Ectodermal cell (in vitro differentiated cells): ENCODE data around the gene RNH1.
A peak's percentile ranks its signal among the peaks of the same experiment; 100 is the strongest.

Source experiments
- H3K27ac ChIP-seq: 2 replicates; pipeline ENCODE4 v1.7.0; 2013; ENCODE audit warnings: mild to moderate bottlenecking, low read depth, low read length; ENCODE audit not compliant: insufficient read depth, poor library complexity, severe bottlenecking
- H3K27me3 ChIP-seq: 2 replicates; pipeline ENCODE4 v1.7.0; 2013; ENCODE audit warnings: mild to moderate bottlenecking, low read length; ENCODE audit not compliant: insufficient read depth, control insufficient read depth, poor library complexity, severe bottlenecking
- H3K36me3 ChIP-seq: one replicate; pipeline ENCODE4 v1.7.0; 2013; ENCODE audit warnings: low read length; ENCODE audit not compliant: control insufficient read depth, insufficient read depth
- H3K4me1 ChIP-seq: one replicate; pipeline ENCODE4 v1.7.0; 2013; ENCODE audit warnings: low read length; ENCODE audit not compliant: control insufficient read depth, insufficient read depth
- H3K4me3 ChIP-seq: 2 replicates; pipeline ENCODE4 v1.7.0; 2013; ENCODE audit warnings: low read depth, low read length, control low read depth; ENCODE audit not compliant: insufficient read depth
- H3K9me3 ChIP-seq: 2 replicates; pipeline ENCODE4 v1.7.0; 2013; ENCODE audit warnings: mild to moderate bottlenecking, low read length, moderate library complexity; ENCODE audit not compliant: control insufficient read depth
- WGBS, 2 experiments: methylation state at CpG; one replicate each; pipeline ENCODE4 v1.1.7; 2013; ENCODE audit warnings: missing lambda C conversion rate in 2 of 2; 5-methylcytosine and 5-hydroxymethylcytosine counted together

RNH1 gene

DNA sequence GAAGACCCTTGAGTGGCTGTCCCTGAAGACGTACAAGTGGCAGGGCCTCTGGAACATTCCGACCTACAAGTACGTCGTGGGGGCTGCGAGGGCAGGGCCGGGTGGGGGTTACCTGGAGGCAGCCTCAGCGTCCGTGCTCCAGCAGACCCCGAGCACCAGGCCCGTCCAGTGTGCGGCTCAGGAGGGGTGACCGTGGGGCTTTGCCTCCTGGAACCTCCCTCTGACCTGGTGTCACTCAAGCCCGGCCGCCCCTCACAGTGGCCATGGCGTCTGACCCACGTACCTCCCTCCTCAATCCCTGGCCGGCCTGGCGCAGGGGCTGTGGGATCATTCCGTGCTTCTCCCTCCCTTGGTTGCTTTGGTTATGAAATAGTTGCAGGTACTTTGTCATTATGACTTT is 18.5 kb downstream of the RNH1 start:
- H3K36me3 ChIP-seq: peaks cover 6% of the 10 kb centered on the region
- WGBS, 2 experiments: 92 to 94% methylated on average over 19 of the region's 19 CpGs
- H3K4me3 ChIP-seq: no peak overlapping the region
- no peaks in the 10 kb centered on the region for H3K9me3 ChIP-seq
- H3K27ac ChIP-seq: no peak overlapping the region
- no peaks in the 10 kb centered on the region for H3K4me1 ChIP-seq
- H3K27me3 ChIP-seq: no peaks in the 10 kb centered on the region

DNA sequence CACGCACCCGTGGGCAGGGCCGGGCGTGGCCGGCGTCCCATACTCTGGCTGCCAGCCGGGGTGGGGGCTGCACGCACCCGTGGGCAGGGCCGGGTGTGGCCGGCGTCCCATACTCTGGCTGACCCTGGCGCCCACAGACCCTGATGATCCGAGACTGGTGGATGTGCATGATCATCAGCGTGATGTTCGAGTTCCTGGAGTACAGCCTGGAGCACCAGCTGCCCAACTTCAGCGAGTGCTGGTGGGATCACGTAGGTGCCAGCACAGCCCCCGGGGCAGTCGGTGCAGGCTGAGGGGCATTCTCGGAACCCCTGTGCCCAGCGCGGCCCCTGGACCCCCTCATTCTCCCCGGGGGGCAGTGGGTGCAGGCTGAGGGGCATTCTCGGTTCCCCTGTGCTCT is 19.0 kb downstream of the RNH1 start:
- Histone ChIP-seq H3K4me1 (no peaks in the 10 kb centered on the region), H3K36me3 (peaks cover 6% of the 10 kb centered on the region), H3K27ac (no peak overlapping the region), H3K27me3 (no peaks in the 10 kb centered on the region), H3K9me3 (no peaks in the 10 kb centered on the region), H3K4me3 (no peak overlapping the region)
- WGBS, 2 experiments: 90 to 93% methylated on average over 25 of the region's 25 CpGs

DNA sequence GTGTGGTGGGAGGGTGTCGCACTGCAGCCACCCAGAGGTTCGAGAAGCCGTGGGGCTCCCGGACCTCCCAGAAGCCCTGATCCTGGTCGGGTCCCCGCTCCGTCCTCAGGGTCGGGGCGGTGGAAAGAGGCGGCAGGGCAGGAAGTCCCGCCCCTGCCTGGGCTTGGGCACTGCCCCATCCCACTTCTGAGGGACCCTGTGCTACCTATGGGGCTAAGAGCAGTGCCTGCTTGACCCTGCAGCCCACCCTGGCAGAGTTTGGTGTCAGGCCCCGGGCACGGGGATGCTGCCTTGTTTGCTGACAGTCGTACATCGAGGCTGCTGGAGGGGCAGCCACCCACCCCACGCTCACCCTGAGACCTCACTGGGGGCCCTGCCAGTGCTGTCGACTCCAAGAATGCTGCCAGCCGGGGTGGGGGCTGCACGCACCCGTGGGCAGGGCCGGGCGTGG is 19.4 kb downstream of the RNH1 start:
- WGBS, 2 experiments: 93 to 95% methylated on average over 22 of the region's 22 CpGs

DNA sequence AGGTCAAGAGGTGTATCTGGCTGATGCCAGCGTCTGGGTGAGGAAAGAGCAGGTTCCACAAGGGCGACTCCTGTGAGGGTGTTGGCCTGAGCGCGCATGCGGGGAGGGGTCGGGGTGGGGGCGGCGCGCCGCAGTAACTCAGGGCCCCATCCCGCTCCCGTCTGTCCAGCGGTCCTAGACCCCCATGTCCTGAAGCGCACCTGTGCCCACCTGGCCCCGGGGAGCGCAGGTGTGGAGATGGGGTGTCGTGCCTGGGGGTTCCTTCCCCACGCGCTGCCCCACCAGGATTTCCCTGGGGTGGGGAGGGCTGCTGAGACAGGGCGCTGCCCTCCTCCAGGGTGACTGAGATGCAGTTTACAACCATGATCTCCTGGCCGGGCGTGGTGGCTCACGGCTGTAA is 20.9 kb downstream of the RNH1 start:
- Histone ChIP-seq H3K4me1 (no peaks in the 10 kb centered on the region), H3K9me3 (no peaks in the 10 kb centered on the region), H3K27me3 (no peaks in the 10 kb centered on the region), H3K27ac (no peak overlapping the region), H3K36me3 (peaks cover 6% of the 10 kb centered on the region), H3K4me3 (no peak overlapping the region)
- WGBS, 2 experiments: 96% methylated on average over 23 of the region's 23 CpGs

More for the DNA sequence above, 19.4 kb downstream of the RNH1 start:
- no peaks in the 10 kb centered on the region for H3K9me3 ChIP-seq
- peaks cover 6% of the 10 kb centered on the region for H3K36me3 ChIP-seq
- no peaks in the 10 kb centered on the region for H3K4me1 ChIP-seq
- H3K4me3 ChIP-seq: no peak overlapping the region
- H3K27me3 ChIP-seq: no peaks in the 10 kb centered on the region
- H3K27ac ChIP-seq: no peak overlapping the region

DNA sequence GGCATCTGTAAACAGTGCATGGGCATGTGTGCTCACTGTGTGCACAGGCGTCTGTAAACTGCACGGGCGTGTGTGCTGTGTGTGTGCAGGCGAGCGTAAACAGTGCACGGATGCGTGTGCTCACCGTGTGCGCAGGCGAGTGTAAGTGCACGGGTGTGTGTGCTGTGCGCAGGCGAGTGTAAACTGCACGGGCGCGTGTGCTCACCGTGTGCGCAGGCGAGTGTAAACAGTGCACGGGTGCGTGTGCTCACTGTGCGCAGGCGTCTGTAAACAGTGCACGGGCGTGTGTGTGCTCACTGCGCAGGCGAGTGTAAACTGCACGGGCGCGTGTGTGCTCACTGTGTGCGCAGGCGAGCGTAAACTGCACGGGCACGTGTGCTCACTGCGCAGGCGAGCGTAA is 22.4 kb downstream of the RNH1 start:
- Histone ChIP-seq H3K36me3 (peaks cover under 1% of the 10 kb centered on the region), H3K27me3 (no peaks in the 10 kb centered on the region), H3K4me1 (no peaks in the 10 kb centered on the region), H3K4me3 (no peak overlapping the region), H3K9me3 (no peaks in the 10 kb centered on the region), H3K27ac (no peak overlapping the region)
- WGBS, 2 experiments: 97% methylated on average over 38 of the region's 38 CpGs

DNA sequence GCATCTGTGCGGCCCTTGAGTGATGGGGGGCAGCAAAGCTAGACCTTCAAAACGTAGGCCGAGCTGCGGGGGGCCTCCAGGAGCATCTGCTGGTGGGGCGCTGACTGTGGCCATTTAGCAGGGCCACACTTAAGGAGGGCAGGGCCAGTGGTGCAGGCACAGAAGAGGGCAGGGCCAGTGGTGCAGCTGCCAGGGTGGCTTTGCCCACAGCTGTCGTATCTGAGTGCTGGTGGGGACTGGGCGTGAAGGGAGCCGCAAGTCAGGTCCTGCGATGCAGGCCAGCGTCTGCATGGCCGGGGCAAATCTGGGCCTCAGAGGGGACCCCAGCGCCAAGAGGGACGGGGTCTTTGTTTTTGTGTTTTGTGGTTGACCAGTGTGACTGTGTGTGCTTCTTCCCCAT is 27.7 kb downstream of the RNH1 start:
- H3K36me3 ChIP-seq: no peaks in the 10 kb centered on the region
- H3K27ac ChIP-seq: no peak overlapping the region
- H3K9me3 ChIP-seq: no peaks in the 10 kb centered on the region
- H3K4me3 ChIP-seq: no peak overlapping the region
- 94 to 96% methylated on average over 13 of the region's 13 CpGs for WGBS, 2 experiments
- peaks cover 12% of the 10 kb centered on the region for H3K4me1 ChIP-seq
- no peaks in the 10 kb centered on the region for H3K27me3 ChIP-seq

DNA sequence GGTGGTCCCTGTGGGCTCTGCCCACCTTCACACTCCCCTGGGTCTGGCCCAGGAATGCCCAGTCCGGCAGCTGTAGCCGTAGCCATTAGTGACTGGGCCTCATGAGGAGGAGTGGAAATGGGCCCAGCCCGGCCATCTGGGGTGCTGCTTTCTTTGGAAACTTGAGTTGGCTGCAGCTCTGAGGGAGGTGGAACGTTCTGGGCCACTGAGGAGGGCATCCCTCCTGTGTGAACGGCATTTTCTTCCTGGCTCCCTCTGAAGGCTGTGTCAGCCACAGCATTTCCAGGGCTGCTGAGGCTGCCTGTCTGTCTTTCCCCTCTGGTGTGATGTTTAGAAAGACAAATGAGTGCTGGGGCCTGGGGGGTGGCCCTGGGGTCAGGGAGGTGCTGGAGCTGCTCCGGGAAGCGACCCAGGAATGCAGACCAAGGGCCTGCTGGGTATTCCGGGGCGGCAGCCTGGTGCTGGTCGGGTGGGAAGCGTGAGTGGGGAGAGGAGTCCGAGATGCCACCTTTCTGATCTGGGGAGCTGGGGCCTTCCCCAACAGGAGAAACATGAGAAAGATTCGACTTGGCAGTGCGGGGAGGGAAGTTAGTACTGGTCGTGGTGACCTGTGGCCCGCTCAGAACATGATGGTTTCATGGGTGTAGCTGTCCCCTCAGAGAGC is 29.9 kb downstream of the RNH1 start:
- Histone ChIP-seq H3K4me3 (no peak overlapping the region), H3K36me3 (no peaks in the 10 kb centered on the region), H3K9me3 (no peaks in the 10 kb centered on the region), H3K4me1 (peaks cover 12% of the 10 kb centered on the region), H3K27ac (peak overlapping the region; percentile 1), H3K27me3 (no peaks in the 10 kb centered on the region)
- WGBS, 2 experiments: 77 to 82% methylated on average over 16 of the region's 16 CpGs

DNA sequence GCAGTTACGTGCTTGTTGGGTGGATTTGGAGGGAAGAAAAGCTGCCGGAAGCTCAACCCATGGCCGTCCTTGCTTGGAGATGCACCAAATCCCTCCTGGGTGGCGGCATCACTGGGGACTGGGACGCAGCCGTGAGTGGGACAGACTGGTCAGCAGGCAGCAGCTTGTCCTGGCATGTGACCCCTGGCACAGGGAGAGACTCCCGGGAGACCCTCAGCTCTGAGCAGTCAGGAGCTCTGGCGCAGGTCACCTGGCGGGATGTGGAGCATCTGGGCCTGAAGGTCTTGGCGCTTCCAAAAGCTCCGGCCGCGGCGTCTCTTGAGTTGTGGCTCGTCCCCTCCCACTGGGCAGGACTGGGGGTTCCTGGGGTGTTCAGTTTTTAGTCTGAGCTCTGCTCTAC is 30.6 kb downstream of the RNH1 start:
- WGBS, 2 experiments: 96% methylated on average over 15 of the region's 15 CpGs
- no peak overlapping the region for H3K27ac ChIP-seq
- no peaks in the 10 kb centered on the region for H3K36me3 ChIP-seq
- H3K27me3 ChIP-seq: no peaks in the 10 kb centered on the region
- no peaks in the 10 kb centered on the region for H3K9me3 ChIP-seq
- no peak overlapping the region for H3K4me3 ChIP-seq
- peaks cover 12% of the 10 kb centered on the region for H3K4me1 ChIP-seq

DNA sequence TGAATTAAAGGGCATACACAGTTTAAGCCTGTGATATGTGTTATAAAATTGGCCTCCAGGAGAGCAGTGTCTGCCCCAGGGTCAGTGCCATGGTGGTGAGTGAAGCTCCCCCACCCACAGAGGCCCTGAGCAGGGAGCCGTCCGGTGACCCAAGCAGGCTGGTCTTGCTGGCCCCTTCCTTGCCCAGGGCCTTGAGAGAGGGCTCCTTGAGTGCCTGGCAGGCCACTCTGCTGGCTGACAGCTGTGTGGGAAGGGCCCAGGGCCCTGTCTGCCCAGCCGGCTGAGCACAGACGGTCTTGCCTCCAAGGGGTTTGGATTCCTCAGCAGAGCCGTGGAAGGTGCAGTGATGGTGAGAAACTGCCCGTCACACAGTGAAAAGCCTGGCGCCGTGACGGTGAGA is 31.1 kb downstream of the RNH1 start:
- 92 to 94% methylated on average over 9 of the region's 9 CpGs for WGBS, 2 experiments
- H3K27ac ChIP-seq: no peak overlapping the region
- no peaks in the 10 kb centered on the region for H3K27me3 ChIP-seq
- H3K36me3 ChIP-seq: no peaks in the 10 kb centered on the region
- peaks cover 12% of the 10 kb centered on the region for H3K4me1 ChIP-seq
- no peaks in the 10 kb centered on the region for H3K9me3 ChIP-seq
- no peak overlapping the region for H3K4me3 ChIP-seq

DNA sequence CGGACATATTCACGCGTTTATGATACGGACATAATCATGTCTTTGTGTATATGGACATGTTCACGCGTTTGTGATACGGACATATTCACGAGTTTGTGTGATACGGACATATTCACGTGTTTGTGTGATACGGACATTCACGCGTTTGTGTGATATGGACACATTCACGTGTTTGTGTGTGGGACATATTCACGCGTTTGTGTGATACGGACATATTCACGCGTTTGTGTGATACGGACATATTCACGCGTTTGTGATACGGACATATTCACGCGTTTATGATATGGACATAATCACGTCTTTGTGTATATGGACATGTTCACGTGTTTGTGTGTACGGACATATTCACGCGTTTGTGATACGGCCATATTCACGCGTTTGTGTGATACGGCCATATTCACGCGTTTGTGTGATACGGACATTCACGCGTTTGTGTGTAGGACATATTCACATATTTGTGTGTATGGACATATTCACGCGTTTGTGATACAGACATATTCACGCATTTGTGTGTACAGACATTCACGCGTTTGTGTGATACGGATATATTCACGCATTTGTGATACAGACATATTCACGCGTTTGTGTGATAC is 32.0 kb downstream of the RNH1 start:
- Histone ChIP-seq H3K27ac (no peak overlapping the region), H3K4me3 (no peak overlapping the region), H3K27me3 (no peaks in the 10 kb centered on the region), H3K36me3 (no peaks in the 10 kb centered on the region), H3K9me3 (no peaks in the 10 kb centered on the region), H3K4me1 (peaks cover 12% of the 10 kb centered on the region)
- WGBS, 2 experiments: 95 to 96% methylated on average over 48 of the region's 48 CpGs
